Measurements from ENCODE around the gene SPATA31C1. TPM values are rescaled to one million over a fixed set of nuclear protein-coding genes. Genes with fewer than 3 reads are reported as not detected.

Gene SPATA31C1
- total and polyA plus RNA-seq, 2 experiments from 2014 or later = not detected

DNA sequence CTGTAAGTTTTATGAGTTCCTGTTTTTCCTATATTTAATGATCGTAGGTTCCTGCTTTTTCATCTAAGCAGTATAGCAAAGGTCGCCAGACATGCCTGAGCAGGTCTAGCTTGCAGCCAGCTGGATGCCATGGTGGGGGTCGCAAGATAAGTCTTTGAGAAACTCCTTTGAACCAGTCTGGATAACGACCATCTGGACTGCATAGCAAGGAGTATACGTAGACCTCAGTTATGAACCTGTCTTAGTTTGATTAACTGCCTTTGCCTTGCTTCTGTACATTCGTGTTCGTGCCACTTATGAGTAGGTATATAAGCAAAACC, 43.5 kb upstream of the SPATA31C1 start:
- H4K20me1 ChIP-seq (ENCODE audit: insufficient read depth, poor library complexity, severe bottlenecking) = no peaks in the 10 kb centered on the region
- peaks cover 30% of the 10 kb centered on the region for H3K4me1 ChIP-seq (ENCODE audit: insufficient read depth)
- no peak overlapping the region for H3K4me2 ChIP-seq
- H3K9me3 ChIP-seq (ENCODE audit: low read depth) = no peaks in the 10 kb centered on the region
- peak; percentile 11 for DNase-seq (ENCODE audit: low spot score)
- no peaks in the 10 kb centered on the region for H3K79me2 ChIP-seq
- H3K27ac ChIP-seq = peak overlapping the region; percentile 86
- H3K36me3 ChIP-seq (replicated peaks; ENCODE audit: insufficient read depth, low read depth) = no peaks in the 10 kb centered on the region
- TF ChIP-seq EZH2 (IDR thresholded peaks at IDR 0.05; ENCODE audit: borderline replicate concordance) = no peak
- TF ChIP-seq EZH2phosphoT487 (IDR thresholded peaks at IDR 0.05; ENCODE audit: low read depth, severe bottlenecking, unreplicated experiment) = no peak
- no peaks in the 10 kb centered on the region for H3K9me2 ChIP-seq (replicated peaks; ENCODE audit: insufficient read depth)
- 34% methylated on average over 7 of the region's 7 CpGs for WGBS (ENCODE audit: low lambda C conversion rate, missing lambda C conversion rate)
- H3K27me3 ChIP-seq = no peaks in the 10 kb centered on the region
- H3K4me3 ChIP-seq = no peak overlapping the region
- no peak overlapping the region for H2AFZ ChIP-seq

DNA sequence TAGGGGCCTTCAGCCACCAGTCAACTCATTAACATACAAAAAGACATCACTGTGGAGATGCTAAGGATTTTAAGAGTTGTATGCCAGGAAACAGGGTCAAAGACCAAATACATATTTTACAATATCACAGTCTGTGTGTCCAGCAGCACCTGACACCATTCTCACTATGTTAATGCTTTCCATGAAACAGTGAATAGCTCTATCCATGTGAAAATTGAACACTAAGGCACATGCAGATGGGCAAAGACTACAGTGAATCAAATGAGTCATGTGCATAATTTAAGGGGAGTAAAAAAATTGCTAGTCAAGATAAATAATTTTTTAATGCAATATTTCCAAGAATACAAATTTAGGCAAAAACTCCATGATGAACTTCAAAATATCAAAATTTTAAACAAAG, 42.7 kb upstream of the SPATA31C1 start:
- peak; percentile 1 for DNase-seq (ENCODE audit: low spot score)
- Histone ChIP-seq H3K4me2 (no peak overlapping the region), H4K20me1 (ENCODE audit: insufficient read depth, poor library complexity, severe bottlenecking) (no peaks in the 10 kb centered on the region), H3K9me3 (ENCODE audit: low read depth) (no peaks in the 10 kb centered on the region), H3K27ac (peak overlapping the region; percentile 86), H2AFZ (no peak overlapping the region), H3K36me3 (replicated peaks; ENCODE audit: insufficient read depth, low read depth) (no peaks in the 10 kb centered on the region), H3K9me2 (replicated peaks; ENCODE audit: insufficient read depth) (no peaks in the 10 kb centered on the region), H3K27me3 (no peaks in the 10 kb centered on the region), H3K4me1 (ENCODE audit: insufficient read depth) (peaks cover 30% of the 10 kb centered on the region), H3K79me2 (no peaks in the 10 kb centered on the region), H3K4me3 (no peak overlapping the region)
- TF ChIP-seq, protein P1, sequence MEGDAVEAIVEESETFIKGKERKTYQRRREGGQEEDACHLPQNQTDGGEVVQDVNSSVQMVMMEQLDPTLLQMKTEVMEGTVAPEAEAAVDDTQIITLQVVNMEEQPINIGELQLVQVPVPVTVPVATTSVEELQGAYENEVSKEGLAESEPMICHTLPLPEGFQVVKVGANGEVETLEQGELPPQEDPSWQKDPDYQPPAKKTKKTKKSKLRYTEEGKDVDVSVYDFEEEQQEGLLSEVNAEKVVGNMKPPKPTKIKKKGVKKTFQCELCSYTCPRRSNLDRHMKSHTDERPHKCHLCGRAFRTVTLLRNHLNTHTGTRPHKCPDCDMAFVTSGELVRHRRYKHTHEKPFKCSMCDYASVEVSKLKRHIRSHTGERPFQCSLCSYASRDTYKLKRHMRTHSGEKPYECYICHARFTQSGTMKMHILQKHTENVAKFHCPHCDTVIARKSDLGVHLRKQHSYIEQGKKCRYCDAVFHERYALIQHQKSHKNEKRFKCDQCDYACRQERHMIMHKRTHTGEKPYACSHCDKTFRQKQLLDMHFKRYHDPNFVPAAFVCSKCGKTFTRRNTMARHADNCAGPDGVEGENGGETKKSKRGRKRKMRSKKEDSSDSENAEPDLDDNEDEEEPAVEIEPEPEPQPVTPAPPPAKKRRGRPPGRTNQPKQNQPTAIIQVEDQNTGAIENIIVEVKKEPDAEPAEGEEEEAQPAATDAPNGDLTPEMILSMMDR (IDR thresholded peaks at IDR 0.05; ENCODE audit: poor library complexity) = no peak
- TF ChIP-seq EZH2 (IDR thresholded peaks at IDR 0.05; ENCODE audit: borderline replicate concordance) = no peak
- no peak for TF ChIP-seq EZH2phosphoT487 (IDR thresholded peaks at IDR 0.05; ENCODE audit: low read depth, severe bottlenecking, unreplicated experiment)

GRCh38 chr9:87875831-87876545, 41.8 kb upstream of the SPATA31C1 start:
- peak; percentile 9 for DNase-seq (ENCODE audit: low spot score)
- Histone ChIP-seq H3K4me2 (no peak overlapping the region), H3K4me3 (no peak overlapping the region), H3K36me3 (replicated peaks; ENCODE audit: insufficient read depth, low read depth) (no peaks in the 10 kb centered on the region), H3K79me2 (no peaks in the 10 kb centered on the region), H3K9me2 (replicated peaks; ENCODE audit: insufficient read depth) (no peaks in the 10 kb centered on the region), H3K27me3 (no peaks in the 10 kb centered on the region), H3K9me3 (ENCODE audit: low read depth) (no peaks in the 10 kb centered on the region), H3K27ac (no peak overlapping the region), H4K20me1 (ENCODE audit: insufficient read depth, poor library complexity, severe bottlenecking) (no peaks in the 10 kb centered on the region), H3K4me1 (ENCODE audit: insufficient read depth) (peaks cover 30% of the 10 kb centered on the region), H2AFZ (no peak overlapping the region)
- TF ChIP-seq, protein P1 (IDR thresholded peaks at IDR 0.05; ENCODE audit: poor library complexity) = no peak
- no peak for TF ChIP-seq EZH2phosphoT487 (IDR thresholded peaks at IDR 0.05; ENCODE audit: low read depth, severe bottlenecking, unreplicated experiment)
- TF ChIP-seq EZH2 (IDR thresholded peaks at IDR 0.05; ENCODE audit: borderline replicate concordance) = no peak
- 62% methylated on average over 5 of the region's 5 CpGs for WGBS (ENCODE audit: low lambda C conversion rate, missing lambda C conversion rate)

DNA sequence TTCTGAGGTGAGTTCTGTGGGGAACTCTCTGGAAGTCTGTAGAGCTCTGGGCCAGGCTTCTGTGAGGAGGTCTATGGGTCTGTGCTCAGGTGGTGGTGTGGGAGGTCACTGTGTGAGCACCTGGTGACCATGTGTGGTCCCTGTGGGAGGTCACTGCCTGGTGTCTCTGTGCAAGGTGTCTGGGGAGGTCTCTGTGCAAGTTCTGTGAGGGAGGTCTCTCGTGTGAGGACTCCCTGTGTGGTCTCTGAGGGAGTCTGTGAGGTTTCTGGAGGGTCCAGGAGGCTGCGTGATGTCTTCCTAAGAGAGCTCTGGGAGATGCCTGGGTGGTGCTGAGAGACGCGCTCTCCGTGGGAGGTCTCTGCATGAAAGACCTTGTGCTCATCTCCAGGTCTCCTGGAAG, 41.1 kb upstream of the SPATA31C1 start:
- Histone ChIP-seq H3K9me2 (replicated peaks; ENCODE audit: insufficient read depth) (no peaks in the 10 kb centered on the region), H3K9me3 (ENCODE audit: low read depth) (no peaks in the 10 kb centered on the region), H3K27me3 (no peaks in the 10 kb centered on the region), H3K4me3 (no peak overlapping the region), H3K4me1 (ENCODE audit: insufficient read depth) (peaks cover 30% of the 10 kb centered on the region), H4K20me1 (ENCODE audit: insufficient read depth, poor library complexity, severe bottlenecking) (no peaks in the 10 kb centered on the region), H3K4me2 (no peak overlapping the region), H3K36me3 (replicated peaks; ENCODE audit: insufficient read depth, low read depth) (no peaks in the 10 kb centered on the region), H3K27ac (no peak overlapping the region), H2AFZ (no peak overlapping the region), H3K79me2 (no peaks in the 10 kb centered on the region)
- no peak for DNase-seq (ENCODE audit: low spot score)
- 94% methylated on average over 5 of the region's 5 CpGs for WGBS (ENCODE audit: low lambda C conversion rate, missing lambda C conversion rate)
- no peak for TF ChIP-seq EZH2 (IDR thresholded peaks at IDR 0.05; ENCODE audit: borderline replicate concordance)
- TF ChIP-seq EZH2phosphoT487 (IDR thresholded peaks at IDR 0.05; ENCODE audit: low read depth, severe bottlenecking, unreplicated experiment) = no peak
- TF ChIP-seq, protein P1 (IDR thresholded peaks at IDR 0.05; ENCODE audit: poor library complexity) = no peak

Measured in hepatocyte (in vitro differentiated cells).